SU-DHL-6 (cell line): ENCODE measurements around the gene PHOSPHO2.

ENCODE experiments used
- H2AFZ ChIP-seq: fragments of 200-600 bp; sonication (generic); 2 replicates; pipeline ENCODE4 v1.6.1; 2014; ENCODE audit warnings: low read depth, mild to moderate bottlenecking, moderate library complexity, mixed read lengths, antibody characterized with exemption, low read length; ENCODE audit not compliant: severe bottlenecking
- H3F3A ChIP-seq: fragments of 200-600 bp; shearing (Covaris generic); 2 replicates; pipeline ENCODE4 v1.6.0; 2016; ENCODE audit warnings: antibody characterized with exemption, mild to moderate bottlenecking; ENCODE audit not compliant: insufficient read depth
- H3K27ac ChIP-seq: fragments of 200-600 bp; sonication (generic); 2 replicates; pipeline ENCODE4 v1.5.1; 2016; ENCODE audit warnings: low read depth, mild to moderate bottlenecking, low read length, moderate library complexity, mixed read lengths
- H3K27me3 ChIP-seq: fragments of 200-600 bp; sonication (generic), shearing (Covaris generic); 2 replicates; pipeline ENCODE4 v1.6.0; 2014; ENCODE audit warnings: mild to moderate bottlenecking, low read length
- H3K36me3 ChIP-seq: fragments of 200-600 bp; sonication (generic); 2 replicates; pipeline ENCODE4 v1.6.1; 2014; ENCODE audit warnings: mild to moderate bottlenecking, low read length, mixed read lengths
- H3K4me2 ChIP-seq: fragments of 300-600, 200-600 bp; shearing (Covaris generic), sonication (generic); 2 replicates; pipeline ENCODE4 v1.6.0; 2014; ENCODE audit warnings: low read length, low read depth, mild to moderate bottlenecking; ENCODE audit not compliant: poor library complexity, severe bottlenecking
- H3K4me3 ChIP-seq: fragments of 200-600 bp; sonication (generic); 2 replicates; pipeline ENCODE4 v1.5.1; 2014; ENCODE audit warnings: antibody characterized with exemption, low read length, mild to moderate bottlenecking, mixed read lengths; ENCODE audit not compliant: insufficient read depth, poor library complexity, severe bottlenecking
- H3K79me2 ChIP-seq: fragments of 200-600 bp; sonication (generic); 2 replicates; pipeline ENCODE4 v1.6.1; 2014; ENCODE audit warnings: mild to moderate bottlenecking, low read length, moderate library complexity; ENCODE audit not compliant: insufficient read depth
- H3K9ac ChIP-seq: fragments of 200-600 bp; sonication (generic); 2 replicates; pipeline ENCODE4 v1.7.0; 2014; ENCODE audit warnings: mild to moderate bottlenecking, low read length
- H3K9me2 ChIP-seq: fragments of 200-600 bp; sonication (generic); replicated peaks from 2 replicates; pipeline ENCODE4 v1.6.1; 2014; ENCODE audit warnings: low read length; ENCODE audit not compliant: insufficient read depth
- H3K9me3 ChIP-seq: fragments of 200-600 bp; sonication (generic); 2 replicates; pipeline ENCODE4 v1.6.1; 2014; ENCODE audit warnings: low read length, mixed read lengths; ENCODE audit not compliant: insufficient read depth
- H4K20me1 ChIP-seq: fragments of 200-600 bp; sonication (generic); 2 replicates; pipeline ENCODE4 v1.6.1; 2014; ENCODE audit warnings: low read depth, mild to moderate bottlenecking, antibody characterized with exemption, low read length, moderate library complexity, mixed read lengths
- CTCF ChIP-seq: fragments of 200-600 bp; sonication (generic); IDR thresholded peaks from one replicate; pipeline ENCODE4 v1.5.1; 2017; ENCODE audit warnings: antibody characterized with exemption, mild to moderate bottlenecking, low read length, moderate library complexity; ENCODE audit not compliant: insufficient read depth, poor library complexity, severe bottlenecking
- EZH2phosphoT487 ChIP-seq: fragments of 200-600 bp; sonication (generic), shearing (Covaris generic); conservative IDR thresholded peaks from 2 replicates; pipeline ENCODE4 v1.6.1; 2018; ENCODE audit warnings: mild to moderate bottlenecking, antibody characterized with exemption, low read length, moderate library complexity, mixed read lengths

PHOSPHO2 gene

GRCh38 chr2:169718930-169719504, 24.7 kb downstream of the PHOSPHO2 start:
- Histone ChIP-seq H3K36me3 (no peaks in the 10 kb centered on the region), H3K4me2 (no peak overlapping the region), H3K4me3 (no peak overlapping the region), H2AFZ (no peak overlapping the region), H3K9me2 (no peaks in the 10 kb centered on the region), H3K79me2 (no peaks in the 10 kb centered on the region), H4K20me1 (no peaks in the 10 kb centered on the region), H3K9me3 (no peaks in the 10 kb centered on the region), H3K27ac (no peak overlapping the region), H3K9ac (no peak overlapping the region), H3F3A (no peaks in the 10 kb centered on the region), H3K27me3 (no peaks in the 10 kb centered on the region)
- no peak for TF ChIP-seq EZH2phosphoT487
- no peak for TF ChIP-seq CTCF

GRCh38 chr2:169721016-169721415, 26.7 kb downstream of the PHOSPHO2 start:
- no peak overlapping the region for H3K4me3 ChIP-seq
- no peak overlapping the region for H3K4me2 ChIP-seq
- H3K27me3 ChIP-seq, result no peaks in the 10 kb centered on the region
- TF ChIP-seq CTCF (no peak), EZH2phosphoT487 (no peak)
- no peak overlapping the region for H2AFZ ChIP-seq
- H4K20me1 ChIP-seq, result no peaks in the 10 kb centered on the region
- H3K36me3 ChIP-seq, result no peaks in the 10 kb centered on the region
- H3K9ac ChIP-seq, result no peak overlapping the region
- H3F3A ChIP-seq, result no peaks in the 10 kb centered on the region
- no peak overlapping the region for H3K27ac ChIP-seq
- no peaks in the 10 kb centered on the region for H3K79me2 ChIP-seq
- no peaks in the 10 kb centered on the region for H3K9me3 ChIP-seq
- no peaks in the 10 kb centered on the region for H3K9me2 ChIP-seq

GRCh38 chr2:169727065-169727464, 32.8 kb downstream of the PHOSPHO2 start:
- Histone ChIP-seq H4K20me1 (no peaks in the 10 kb centered on the region), H3F3A (peaks cover 9% of the 10 kb centered on the region), H3K27ac (no peak overlapping the region), H3K36me3 (no peaks in the 10 kb centered on the region), H3K9me3 (no peaks in the 10 kb centered on the region), H3K4me2 (no peak overlapping the region), H3K9ac (no peak overlapping the region), H3K9me2 (no peaks in the 10 kb centered on the region), H3K27me3 (no peaks in the 10 kb centered on the region), H3K79me2 (no peaks in the 10 kb centered on the region), H2AFZ (no peak overlapping the region), H3K4me3 (no peak overlapping the region)
- TF ChIP-seq CTCF (no peak), EZH2phosphoT487 (no peak)

- Histone ChIP-seq H3K9me3 (no peaks in the 10 kb centered on the region), H3K27me3 (no peaks in the 10 kb centered on the region), H3K79me2 (peaks cover under 1% of the 10 kb centered on the region; the same call in 1 of the 2 replicates), H3K9me2 (no peaks in the 10 kb centered on the region), H2AFZ (no peak overlapping the region), H3K36me3 (no peaks in the 10 kb centered on the region), H3K27ac (no peak overlapping the region), H3K9ac (no peak overlapping the region), H4K20me1 (no peaks in the 10 kb centered on the region), H3K4me3 (no peak overlapping the region), H3F3A (peaks cover 18% of the 10 kb centered on the region), H3K4me2 (no peak overlapping the region)
- TF ChIP-seq EZH2phosphoT487 (no peak), CTCF (no peak)
These were observed 35.0 kb downstream of the PHOSPHO2 start for GRCh38 chr2:169729274-169729605.
